IMR-90 (cell line): Measurements from ENCODE around the gene U2SURP. TPM values are rescaled to one million over a fixed set of nuclear protein-coding genes. Genes with fewer than 3 reads are reported as not detected.

Experiments
- ATAC-seq: fragments of 200-7000 bp; cut with Tn5 transposase; 2 replicates; pipeline ENCODE4 v1.9.1; 2020; ENCODE audit warnings: low read depth, mild to moderate bottlenecking, moderate library complexity
- BruUV-seq: library from RNA; stranded (reverse); fragments of 400-500 nt; replicated peaks from 2 replicates; lab custom pipeline; 2021; lab: Mats Ljungman, UMichigan
- CTCF ChIA-PET: fragments of 300-600 bp; formaldehyde crosslinking; extraction: SDS; loops from one replicate; lab custom pipeline; 2021; ENCODE audit warnings: antibody characterized with exemption; lab: Yijun Ruan, JAX
- POLR2A ChIA-PET: fragments of 300-600 bp; sonication (Branson Sonifier 250); formaldehyde crosslinking; loops from one replicate; lab custom pipeline; 2022; ENCODE audit warnings: antibody characterized with exemption; ENCODE audit not compliant: unreplicated experiment; lab: Charles Lee
- DNase-seq: peaks from one replicate; pipeline ENCODE4 v3.0.0; 2013
- H2AFZ ChIP-seq: replicated peaks from 2 replicates; pipeline ENCODE3; 2013; ENCODE audit warnings: low read length, mild to moderate bottlenecking; ENCODE audit not compliant: poor library complexity
- H2AK5ac ChIP-seq: 2 replicates; pipeline ENCODE4 v1.6.1; 2013; ENCODE audit warnings: low read depth, low read length, inconsistent platforms
- H2AK9ac ChIP-seq: replicated peaks from 2 replicates; pipeline ENCODE3; 2013; ENCODE audit warnings: mild to moderate bottlenecking, low read depth, low read length, moderate library complexity; ENCODE audit not compliant: poor library complexity
- H2BK120ac ChIP-seq: 2 replicates; pipeline ENCODE4 v1.6.1; 2013; ENCODE audit warnings: low read depth, low read length, inconsistent platforms
- H2BK15ac ChIP-seq: 3 replicates; pipeline ENCODE4 v1.6.1; 2013; ENCODE audit warnings: low read depth, low read length, inconsistent platforms
- H2BK20ac ChIP-seq: 2 replicates; pipeline ENCODE4 v1.6.1; 2013; ENCODE audit warnings: low read depth, mild to moderate bottlenecking, inconsistent platforms, low read length, moderate library complexity
- H2BK5ac ChIP-seq: 2 replicates; pipeline ENCODE4 v1.6.1; 2013; ENCODE audit warnings: mild to moderate bottlenecking, low read depth, low read length, inconsistent platforms; ENCODE audit not compliant: poor library complexity, severe bottlenecking
- H3K14ac ChIP-seq: replicated peaks from 2 replicates; pipeline ENCODE4 v1.6.1; 2013; ENCODE audit warnings: low read depth, low read length, inconsistent platforms
- H3K18ac ChIP-seq: 2 replicates; pipeline ENCODE4 v1.6.1; 2013; ENCODE audit warnings: low read depth, low read length, control low read depth
- H3K23ac ChIP-seq: 2 replicates; pipeline ENCODE4 v1.6.1; 2013; ENCODE audit warnings: low read depth, low read length, inconsistent platforms
- H3K27ac ChIP-seq: 2 replicates; pipeline ENCODE4 v1.5.1; 2013; ENCODE audit warnings: mild to moderate bottlenecking, control low read depth, low read length; ENCODE audit not compliant: insufficient read depth
- H3K27me3 ChIP-seq: 2 replicates; pipeline ENCODE4 v1.6.1; 2013; ENCODE audit warnings: low read length; ENCODE audit not compliant: control insufficient read depth, insufficient read depth
- H3K36me3 ChIP-seq: 2 replicates; pipeline ENCODE4 v1.6.1; 2013; ENCODE audit warnings: low read length, mixed read lengths; ENCODE audit not compliant: control insufficient read depth, insufficient read depth
- H3K4ac ChIP-seq: 2 replicates; pipeline ENCODE4 v1.6.1; 2013; ENCODE audit warnings: low read depth, low read length, inconsistent platforms
- H3K4me1 ChIP-seq: 2 replicates; pipeline ENCODE4 v1.6.1; 2013; ENCODE audit warnings: low read length, mixed read lengths; ENCODE audit not compliant: control insufficient read depth, insufficient read depth
- H3K4me2 ChIP-seq: 2 replicates; pipeline ENCODE4 v1.6.1; 2013; ENCODE audit warnings: low read depth, mild to moderate bottlenecking, control low read depth, low read length, moderate library complexity
- H3K4me3 ChIP-seq: 2 replicates; pipeline ENCODE4 v1.5.1; 2013; ENCODE audit warnings: low read depth, mild to moderate bottlenecking, control low read depth, low read length, moderate library complexity; ENCODE audit not compliant: insufficient read depth
- H3K56ac ChIP-seq: 2 replicates; pipeline ENCODE4 v1.6.1; 2013; ENCODE audit warnings: low read length, inconsistent platforms; ENCODE audit not compliant: insufficient read depth; ENCODE audit errors: extremely low read depth
- H3K79me1 ChIP-seq, 2 experiments: 2 replicates each; pipeline ENCODE4 v1.6.1; 2013; ENCODE audit warnings: low read length in 2 of 2, inconsistent platforms in 1 of 2, low read depth in 1 of 2
- H3K9ac ChIP-seq: 2 replicates; pipeline ENCODE4 v1.6.1; 2013; ENCODE audit warnings: low read depth, low read length, control low read depth
- H3K9me1 ChIP-seq: 2 replicates; pipeline ENCODE4 v1.6.1; 2013; ENCODE audit warnings: low read length, inconsistent platforms; ENCODE audit not compliant: insufficient read depth
- H3K9me3 ChIP-seq: 2 replicates; pipeline ENCODE4 v1.6.1; 2013; ENCODE audit warnings: low read length; ENCODE audit not compliant: control insufficient read depth, insufficient read depth
- H4K20me1 ChIP-seq: 2 replicates; pipeline ENCODE4 v1.6.1; 2013; ENCODE audit warnings: low read length, inconsistent platforms; ENCODE audit not compliant: insufficient read depth
- H4K5ac ChIP-seq: 2 replicates; pipeline ENCODE4 v1.6.1; 2013; ENCODE audit warnings: mild to moderate bottlenecking, low read depth, low read length, control low read depth
- H4K8ac ChIP-seq, 2 experiments: 2 replicates each; pipeline ENCODE4 v1.6.1; 2013; ENCODE audit warnings: low read depth in 2 of 2, low read length in 2 of 2, control low read depth in 1 of 2, inconsistent platforms in 1 of 2
- H4K91ac ChIP-seq: 2 replicates; pipeline ENCODE4 v1.6.1; 2013; ENCODE audit warnings: low read depth, low read length, inconsistent platforms; ENCODE audit not compliant: insufficient read depth
- BHLHE40 ChIP-seq: fragments of 150-350 bp; IDR thresholded peaks from 2 replicates; pipeline ENCODE4 v1.6.1; 2016; ENCODE audit warnings: mild to moderate bottlenecking, low read depth, low read length
- CHD1 ChIP-seq: IDR thresholded peaks from 2 replicates; pipeline ENCODE4 v1.6.1; 2012; ENCODE audit warnings: low read depth, low read length, improper control_type of control experiment
- FOS ChIP-seq: fragments of 150-350 bp; IDR thresholded peaks from 2 replicates; pipeline ENCODE4 v1.6.1; 2016; ENCODE audit warnings: low read depth, low read length
- MAFK ChIP-seq: IDR thresholded peaks from 2 replicates; pipeline ENCODE4 v1.6.1; 2012; ENCODE audit warnings: low read depth, low read length, improper control_type of control experiment
- MAZ ChIP-seq: IDR thresholded peaks from 2 replicates; pipeline ENCODE4 v1.6.1; 2012; ENCODE audit warnings: low read depth, mild to moderate bottlenecking, low read length, improper control_type of control experiment, moderate library complexity, borderline replicate concordance
- NFE2L2 ChIP-seq: fragments of 150-350 bp; IDR thresholded peaks from 2 replicates; pipeline ENCODE4 v1.6.1; 2016; ENCODE audit warnings: low read depth, mild to moderate bottlenecking, low read length
- RAD21 ChIP-seq: IDR thresholded peaks from 2 replicates; pipeline ENCODE4 v1.6.1; 2012; ENCODE audit warnings: low read length, improper control_type of control experiment
- SMC3 ChIP-seq: fragments of 150-350 bp; IDR thresholded peaks from 2 replicates; pipeline ENCODE4 v1.6.1; 2016; ENCODE audit warnings: low read depth, mild to moderate bottlenecking, antibody characterized with exemption, low read length, moderate library complexity
- WGBS, 2 experiments: methylation state at CpG; one replicate each; pipeline versions ENCODE4 v1.1.5 to v1.1.7; 2013; ENCODE audit warnings: missing lambda C conversion rate in 2 of 2; ENCODE audit not compliant: insufficient read length in 1 of 2; ENCODE audit errors: extremely low coverage in 2 of 2; 5-methylcytosine and 5-hydroxymethylcytosine counted together
- dilution Hi-C: fragments of 300-500 bp; cut with HindIII; formaldehyde crosslinking; loops from one replicate; pipeline ENCODE4 v1.14.3; 2018; ENCODE audit warnings: low sequenced_read_pairs; ENCODE audit not compliant: unreplicated experiment
- in situ Hi-C: fragments of 300-500 bp; cut with MboI; formaldehyde crosslinking; loops from 3 replicates; pipeline ENCODE4 v1.14.3; 2019; ENCODE audit warnings: low sequenced_read_pairs, inconsistent platforms, mixed read lengths
- intact Hi-C: fragments of 100-400 bp; cut with micrococcal nuclease; formaldehyde crosslinking; loops from 2 replicates; pipeline ENCODE4 v1.10.0; 2022
- polyA plus RNA-seq, 3 experiments: library from polyadenylated mRNA; depleted of rRNA; stranded (reverse); fragments of >200 nt; gene quantifications; 2 replicates each; pipeline ENCODE4 v1.2.3, GENCODE V29; 2012; ENCODE audit warnings: low replicate concordance in 1 of 3
- total RNA-seq: library from RNA; depleted of rRNA; stranded (reverse); fragments of >200 nt; gene quantifications from 2 replicates; pipeline ENCODE4 v1.2.3, GENCODE V29; 2012

U2SURP gene
- total and polyA plus RNA-seq, 2 of the 4 experiments (the other 2 are of a cell fraction) = 24.8 to 29.4 TPM

- POLR2A ChIA-PET = no interaction called here
- TF ChIP-seq CHD1 (no peak), BHLHE40 (no peak), MAFK (no peak), MAZ (no peak), NFE2L2 (no peak), SMC3 (no peak), FOS (no peak), RAD21 (no peak)
- dilution Hi-C loops = no loop called here
Observed at GRCh38 chr3:143081365-143081764, 80.0 kb downstream of the U2SURP start.

More at GRCh38 chr3:143081365-143081764, 80.0 kb downstream of the U2SURP start:
- H4K8ac ChIP-seq = no peak overlapping the region
- H2BK20ac ChIP-seq = no peak overlapping the region
- H3K14ac ChIP-seq = no peak overlapping the region
- H3K18ac ChIP-seq = no peak overlapping the region
- in situ Hi-C loops (no loop called here), intact Hi-C loops (no loop called here)
- no peaks in the 10 kb centered on the region for H3K9me3 ChIP-seq
- no peak overlapping the region for H2AFZ ChIP-seq
- BruUV-seq = no TSS peak
- H3K23ac ChIP-seq = no peak overlapping the region
- WGBS, 2 experiments = no CpG with 5 or more reads among the region's 1 CpG
- no peak overlapping the region for H2BK5ac ChIP-seq
- H3K27me3 ChIP-seq = peaks cover 2% of the 10 kb centered on the region; the same call in 1 of the 2 replicates
- DNase-seq = no peak
- no peak overlapping the region for H2AK9ac ChIP-seq
- H3K4me2 ChIP-seq = no peak overlapping the region
- no peak overlapping the region for H2BK120ac ChIP-seq
- H2BK15ac ChIP-seq = no peak overlapping the region
- no peak overlapping the region for H3K27ac ChIP-seq
- H3K4me1 ChIP-seq = no peaks in the 10 kb centered on the region
- no peak overlapping the region for H4K5ac ChIP-seq
- H3K56ac ChIP-seq = no peak overlapping the region
- H3K4ac ChIP-seq = no peak overlapping the region
- ATAC-seq = no peak
- no peaks in the 10 kb centered on the region for H3K36me3 ChIP-seq
- no peak overlapping the region for H4K91ac ChIP-seq
- CTCF ChIA-PET = interaction anchor here (0.6 to 1.1 kb wide), 2 partner anchors 10 to 53 kb away, joined by 3 to 4 read pairs; no protein-coding TSS in a partner anchor
- no peaks in the 10 kb centered on the region for H3K79me1 ChIP-seq
- no peaks in the 10 kb centered on the region for H3K9me1 ChIP-seq
- no peak overlapping the region for H2AK5ac ChIP-seq
- H3K9ac ChIP-seq = no peak overlapping the region
- no peaks in the 10 kb centered on the region for H4K20me1 ChIP-seq
- H3K4me3 ChIP-seq = no peak overlapping the region
